ENCODE measurements around the gene MGMT.

The MGMT gene

GRCh38 chr10:129450391-129450790, 16.6 kb upstream of the MGMT start:
- no peak for DNase-seq (ENCODE audit: low read depth in 2 of 2)

GRCh38 chr10:129455625-129456024, 11.4 kb upstream of the MGMT start:
- DNase-seq (ENCODE audit: low read depth in 2 of 2), result no peak

GRCh38 chr10:129459762-129460539, 7.1 kb upstream of the MGMT start:
- no peak for DNase-seq (ENCODE audit: low read depth in 2 of 2)

- DNase-seq (ENCODE audit: low read depth in 2 of 2), result no peak
Observed at GRCh38 chr10:129462257-129462795, 4.7 kb upstream of the MGMT start.

GRCh38 chr10:129464251-129464650, 2.8 kb upstream of the MGMT start:
- DNase-seq (ENCODE audit: low read depth in 2 of 2), result no peak

- DNase-seq (ENCODE audit: low read depth in 2 of 2), result no peak
Observed at GRCh38 chr10:129465796-129466702, 992 bp upstream of the MGMT start.

GRCh38 chr10:129467359-129468064, 471 bp downstream of the MGMT start:
- DNase-seq (ENCODE audit: low read depth in 2 of 2), result no peak

- no peak for DNase-seq (ENCODE audit: low read depth in 2 of 2)
Observed at GRCh38 chr10:129468187-129468586, 1.1 kb downstream of the MGMT start.

- no peak for DNase-seq (ENCODE audit: low read depth in 2 of 2)
Observed at GRCh38 chr10:129470103-129470851, 3.2 kb downstream of the MGMT start.

- DNase-seq (ENCODE audit: low read depth in 2 of 2), result no peak
Observed at GRCh38 chr10:129471447-129472175, 4.6 kb downstream of the MGMT start.

- no peak for DNase-seq (ENCODE audit: low read depth in 2 of 2)
Observed at GRCh38 chr10:129472696-129473555, 5.9 kb downstream of the MGMT start.

- no peak for DNase-seq (ENCODE audit: low read depth in 2 of 2)
Observed at GRCh38 chr10:129474642-129475041, 7.6 kb downstream of the MGMT start.

GRCh38 chr10:129476431-129476830, 9.4 kb downstream of the MGMT start:
- no peak for DNase-seq (ENCODE audit: low read depth in 2 of 2)

- no peak for DNase-seq (ENCODE audit: low read depth in 2 of 2)
Observed at GRCh38 chr10:129477051-129477450, 10.0 kb downstream of the MGMT start.

- DNase-seq (ENCODE audit: low read depth in 2 of 2), result no peak
Observed at GRCh38 chr10:129481641-129482040, 14.6 kb downstream of the MGMT start.

- DNase-seq (ENCODE audit: low read depth in 2 of 2), result no peak
Observed at GRCh38 chr10:129483430-129484010, 16.5 kb downstream of the MGMT start.

- DNase-seq (ENCODE audit: low read depth in 2 of 2), result no peak
Observed at GRCh38 chr10:129486805-129487204, 19.8 kb downstream of the MGMT start.

GRCh38 chr10:129491123-129491734, 24.2 kb downstream of the MGMT start:
- no peak for DNase-seq (ENCODE audit: low read depth in 2 of 2)

GRCh38 chr10:129494176-129494575, 27.1 kb downstream of the MGMT start:
- no peak for DNase-seq (ENCODE audit: low read depth in 2 of 2)
